Chondrocyte (in vitro differentiated cells): ENCODE measurements around the gene WFDC11. TPM values are rescaled to one million over a fixed set of nuclear protein-coding genes. Genes with fewer than 3 reads are reported as not detected.
"Not testable (repeated sequence)": the region's sequence is repeated elsewhere in the genome, so short reads cannot be mapped to it uniquely, and the experiment has no call there.

Source experiments
- DNase-seq: peaks from one replicate; pipeline ENCODE4 v3.0.0; 2021; ENCODE audit warnings: mixed read lengths, low spot score
- H3K27ac Mint-ChIP-seq: one replicate; pipeline ENCODE4 v1.8.0; 2021; ENCODE audit warnings: mild to moderate bottlenecking, moderate library complexity, mixed read lengths; ENCODE audit not compliant: unreplicated experiment
- H3K27me3 Mint-ChIP-seq: 2 replicates; pipeline ENCODE4 v1.8.0; 2021; ENCODE audit warnings: low read depth, mixed read lengths
- H3K36me3 Mint-ChIP-seq: 2 replicates; pipeline ENCODE4 v1.8.0; 2021; ENCODE audit warnings: low read depth, mixed read lengths
- H3K4me1 Mint-ChIP-seq: 2 replicates; pipeline ENCODE4 v1.8.0; 2021; ENCODE audit warnings: low read depth, mild to moderate bottlenecking, mixed read lengths
- H3K4me3 Mint-ChIP-seq: one replicate; pipeline ENCODE4 v1.8.0; 2021; ENCODE audit warnings: mild to moderate bottlenecking, moderate library complexity, mixed read lengths; ENCODE audit not compliant: unreplicated experiment
- H3K9me3 Mint-ChIP-seq: 2 replicates; pipeline ENCODE4 v1.8.0; 2021; ENCODE audit warnings: low read depth, mixed read lengths
- total RNA-seq: library from RNA; stranded (reverse); gene quantifications from 3 replicates; pipeline ENCODE4 v1.2.1, GENCODE V29; 2021
- TF ChIP-seq, protein P1 (sequence below): fragments of 200-600 bp; sonication (generic); IDR thresholded peaks from 2 replicates; pipeline ENCODE4 v1.5.0; 2021; ENCODE audit warnings: antibody characterized with exemption, mild to moderate bottlenecking, moderate library complexity

Gene WFDC11
- total RNA-seq, 1 donor from 2014 or later: not detected

DNA sequence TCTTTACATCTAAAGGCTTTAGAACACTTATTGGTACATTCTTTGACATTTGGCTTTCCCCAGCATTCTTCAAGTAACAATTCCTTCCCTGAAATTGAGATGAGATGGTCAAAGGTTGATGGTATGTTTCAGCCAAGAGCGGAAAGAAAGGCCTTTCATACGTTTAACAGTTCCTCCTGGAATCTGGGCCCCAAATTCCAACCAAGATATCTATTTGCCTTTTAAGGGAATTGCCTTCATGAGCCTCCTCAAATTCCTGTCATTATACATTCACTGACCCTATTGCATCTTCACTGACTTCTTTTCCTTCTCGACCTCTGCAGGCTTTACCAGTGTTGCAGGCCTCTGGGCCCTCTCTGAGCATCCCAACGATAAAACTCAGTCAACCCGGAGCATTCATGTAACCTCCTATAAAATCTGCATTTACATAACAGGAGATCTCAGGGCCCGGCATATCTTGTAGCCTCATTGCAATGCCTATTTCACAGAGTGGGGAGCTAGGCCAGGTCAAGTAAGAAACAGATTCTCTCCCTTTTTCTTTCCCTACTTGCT lies 20.7 kb downstream of the WFDC11 start:
- Mint-ChIP-seq H3K4me1 (no peaks in the 10 kb centered on the region), H3K36me3 (no peaks in the 10 kb centered on the region), H3K4me3 (no peak overlapping the region), H3K9me3 (no peaks in the 10 kb centered on the region), H3K27ac (no peak overlapping the region), H3K27me3 (peaks cover 4% of the 10 kb centered on the region)
- TF ChIP-seq, protein P1, sequence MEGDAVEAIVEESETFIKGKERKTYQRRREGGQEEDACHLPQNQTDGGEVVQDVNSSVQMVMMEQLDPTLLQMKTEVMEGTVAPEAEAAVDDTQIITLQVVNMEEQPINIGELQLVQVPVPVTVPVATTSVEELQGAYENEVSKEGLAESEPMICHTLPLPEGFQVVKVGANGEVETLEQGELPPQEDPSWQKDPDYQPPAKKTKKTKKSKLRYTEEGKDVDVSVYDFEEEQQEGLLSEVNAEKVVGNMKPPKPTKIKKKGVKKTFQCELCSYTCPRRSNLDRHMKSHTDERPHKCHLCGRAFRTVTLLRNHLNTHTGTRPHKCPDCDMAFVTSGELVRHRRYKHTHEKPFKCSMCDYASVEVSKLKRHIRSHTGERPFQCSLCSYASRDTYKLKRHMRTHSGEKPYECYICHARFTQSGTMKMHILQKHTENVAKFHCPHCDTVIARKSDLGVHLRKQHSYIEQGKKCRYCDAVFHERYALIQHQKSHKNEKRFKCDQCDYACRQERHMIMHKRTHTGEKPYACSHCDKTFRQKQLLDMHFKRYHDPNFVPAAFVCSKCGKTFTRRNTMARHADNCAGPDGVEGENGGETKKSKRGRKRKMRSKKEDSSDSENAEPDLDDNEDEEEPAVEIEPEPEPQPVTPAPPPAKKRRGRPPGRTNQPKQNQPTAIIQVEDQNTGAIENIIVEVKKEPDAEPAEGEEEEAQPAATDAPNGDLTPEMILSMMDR: no peak
- no peak for DNase-seq

DNA sequence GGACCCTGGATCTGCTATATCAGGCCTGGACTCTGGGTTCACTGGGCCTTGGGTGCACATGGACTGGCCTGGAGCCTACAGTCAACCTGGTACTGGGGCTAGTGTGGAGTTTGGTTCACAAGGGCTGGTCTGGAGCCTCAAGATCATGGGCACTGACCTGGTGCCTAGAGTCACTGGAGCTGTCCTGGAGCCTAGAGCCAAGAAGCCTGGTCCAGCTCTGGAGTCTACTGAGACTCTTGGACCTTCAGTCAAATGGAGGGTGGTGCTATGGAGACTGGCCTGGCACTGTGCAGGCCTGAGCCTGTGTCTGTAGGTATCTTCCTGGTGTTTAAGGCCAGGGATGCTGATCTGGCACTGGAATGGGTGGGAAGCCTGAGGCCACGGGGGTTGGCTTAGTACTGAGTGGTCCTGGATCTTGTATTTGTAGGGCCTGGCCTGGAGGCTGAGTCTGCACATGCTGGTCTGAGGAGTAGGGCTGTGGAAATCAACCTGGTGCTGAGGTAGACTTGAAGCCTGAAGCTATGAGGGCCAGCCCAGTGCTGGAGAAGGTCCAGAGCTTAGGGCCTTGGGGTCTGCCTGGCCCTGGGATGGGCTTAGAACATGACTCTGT lies 22.5 kb downstream of the WFDC11 start:
- Mint-ChIP-seq H3K36me3 (no peaks in the 10 kb centered on the region), H3K4me1 (no peaks in the 10 kb centered on the region), H3K27me3 (peaks cover 2% of the 10 kb centered on the region), H3K9me3 (no peaks in the 10 kb centered on the region), H3K4me3 (no peak overlapping the region), H3K27ac (no peak overlapping the region)
- DNase-seq: no peak
- TF ChIP-seq, protein P1: no peak

GRCh38 chr20:45646875-45647274 lies 23.2 kb downstream of the WFDC11 start:
- Mint-ChIP-seq H3K4me1 (no peaks in the 10 kb centered on the region), H3K4me3 (no peak overlapping the region), H3K27ac (no peak overlapping the region), H3K9me3 (no peaks in the 10 kb centered on the region), H3K27me3 (peaks cover 2% of the 10 kb centered on the region), H3K36me3 (no peaks in the 10 kb centered on the region)
- no peak for DNase-seq
- TF ChIP-seq, protein P1: no peak

DNA sequence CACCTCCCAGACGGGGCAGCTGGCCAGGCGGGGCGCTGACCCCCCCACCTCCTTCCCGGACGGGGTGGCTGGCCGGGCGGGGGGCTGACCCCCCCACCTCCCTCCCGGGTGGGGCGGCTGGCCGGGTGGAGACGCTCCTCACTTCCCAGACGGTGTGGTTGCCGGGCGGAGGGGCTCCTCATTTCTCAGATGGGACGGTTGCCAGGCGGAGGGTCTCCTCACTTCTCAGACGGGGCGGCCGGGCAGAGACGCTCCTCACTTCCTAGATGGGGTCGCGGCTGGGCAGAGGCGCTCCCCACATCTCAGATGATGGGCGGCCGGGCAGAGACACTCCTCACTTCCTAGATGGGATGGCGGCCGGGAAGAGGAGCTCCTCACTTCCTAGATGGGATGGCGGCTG lies 24.2 kb downstream of the WFDC11 start:
- H3K4me1 Mint-ChIP-seq, H3K4me3 Mint-ChIP-seq, H3K9me3 Mint-ChIP-seq: not testable (repeated sequence)

GRCh38 chr20:45641076-45641475 lies 29.0 kb downstream of the WFDC11 start:
- not testable (repeated sequence) for H3K27ac Mint-ChIP-seq, H3K4me1 Mint-ChIP-seq, H3K36me3 Mint-ChIP-seq, H3K4me3 Mint-ChIP-seq, H3K27me3 Mint-ChIP-seq, DNase-seq, H3K9me3 Mint-ChIP-seq

More for the DNA sequence above, 24.2 kb downstream of the WFDC11 start:
- H3K27me3 Mint-ChIP-seq, H3K36me3 Mint-ChIP-seq, DNase-seq, H3K27ac Mint-ChIP-seq: not testable (repeated sequence)

DNA sequence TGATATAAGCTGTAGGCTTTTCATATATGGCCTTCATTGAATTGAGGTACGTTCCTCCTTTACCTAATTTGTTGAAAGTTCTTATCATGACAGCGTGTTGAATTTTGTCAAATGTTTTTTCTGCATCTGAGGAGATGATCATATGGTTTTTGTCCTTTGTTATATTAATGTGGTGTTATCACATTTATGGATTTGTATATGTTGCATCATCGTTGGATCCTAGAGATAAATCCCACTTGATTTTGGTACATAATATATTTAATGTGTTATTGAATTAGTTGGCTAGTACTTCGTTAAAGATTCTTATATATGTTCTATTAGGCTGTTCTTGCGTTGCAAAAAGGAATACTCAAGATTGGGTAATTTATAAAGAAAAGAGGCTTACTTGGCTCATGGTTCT lies 30.4 kb downstream of the WFDC11 start:
- DNase-seq: no peak
- TF ChIP-seq, protein P1: no peak
- Mint-ChIP-seq H3K36me3 (no peaks in the 10 kb centered on the region), H3K4me3 (no peak overlapping the region), H3K27me3 (peaks cover 2% of the 10 kb centered on the region), H3K9me3 (peaks cover 6% of the 10 kb centered on the region), H3K4me1 (no peaks in the 10 kb centered on the region), H3K27ac (no peak overlapping the region)
